ENCODE results near the gene PRR14. TPM values are rescaled to one million over a fixed set of nuclear protein-coding genes. Genes with fewer than 3 reads are reported as not detected.

Gene PRR14
- total RNA-seq, 1 experiment from 2014 or later = 41.4 TPM

DNA sequence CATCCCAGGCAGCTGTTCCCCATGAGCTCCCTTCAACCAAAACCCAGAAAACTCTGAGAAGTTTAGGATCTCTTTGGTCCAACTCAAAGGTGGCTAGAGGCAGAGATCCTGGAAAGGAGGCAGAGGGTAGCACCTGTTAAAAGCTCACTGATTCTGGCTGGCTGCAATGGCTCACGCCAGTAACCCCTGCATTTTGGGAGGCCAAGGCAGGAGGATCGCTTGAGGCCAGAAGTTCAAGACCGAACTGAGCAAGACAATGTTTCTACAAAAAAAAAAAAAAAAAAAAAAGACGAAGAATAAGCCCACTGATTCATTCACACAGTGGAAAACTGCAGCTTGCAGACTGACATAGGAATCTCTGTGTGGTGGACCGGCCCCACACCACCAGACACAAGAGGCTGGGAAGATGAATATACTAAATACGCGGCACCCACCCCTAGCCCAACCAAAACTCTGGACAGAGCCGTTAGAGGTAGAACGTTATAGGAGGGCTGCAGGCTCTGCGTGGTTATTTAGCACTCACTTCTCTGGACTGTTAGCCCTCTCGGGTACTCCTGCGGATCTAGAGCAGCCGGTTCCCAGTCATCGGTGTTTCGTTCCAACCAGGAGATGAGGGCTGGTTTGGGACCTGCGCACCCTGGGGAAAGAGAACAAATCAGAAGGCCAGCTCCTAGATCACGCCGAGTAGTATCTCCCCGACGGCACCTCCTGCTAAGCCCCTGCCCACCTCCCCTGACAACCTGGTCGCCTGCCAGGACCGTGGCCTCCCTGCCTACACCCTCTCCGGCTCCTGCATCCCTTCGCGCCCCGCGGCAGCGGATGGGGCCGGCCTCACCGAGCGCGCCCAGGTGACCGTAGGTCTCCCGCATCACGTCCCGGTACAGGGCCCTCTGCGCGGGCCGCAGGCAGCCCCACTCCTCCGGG is 41.5 kb upstream of the PRR14 start:
- intact Hi-C loops (cut with micrococcal nuclease) = no loop called here
- Mint-ChIP-seq H3K27ac (ENCODE audit: low read depth, unreplicated experiment) (peak overlapping the region; percentile 92), H3K36me3 (ENCODE audit: insufficient read depth, unreplicated experiment) (peaks cover 44% of the 10 kb centered on the region), H3K4me1 (ENCODE audit: insufficient read depth, unreplicated experiment) (no peaks in the 10 kb centered on the region), H3K9me3 (ENCODE audit: unreplicated experiment) (no peaks in the 10 kb centered on the region), H3K27me3 (ENCODE audit: insufficient read depth, unreplicated experiment) (no peaks in the 10 kb centered on the region), H3K4me3 (ENCODE audit: unreplicated experiment) (peak overlapping the region; percentile 80)
- ChIA-PET POLR2A (interaction anchor here (0.7 to 3.0 kb wide), 14 partner anchors 10 to 202 kb away, joined by 3 to 12 read pairs (median 5); partner anchors contain the start of genes ZNF688, ZNF747, ZNF764 and ZNF771), CTCF (interaction anchor here (0.6 to 2.3 kb wide), 9 partner anchors 11 to 200 kb away, joined by 3 to 12 read pairs (median 3); partner anchors contain the start of gene DCTPP1)
- no TSS peak for BruUV-seq (replicated peaks)
- TF ChIP-seq, protein P1, sequence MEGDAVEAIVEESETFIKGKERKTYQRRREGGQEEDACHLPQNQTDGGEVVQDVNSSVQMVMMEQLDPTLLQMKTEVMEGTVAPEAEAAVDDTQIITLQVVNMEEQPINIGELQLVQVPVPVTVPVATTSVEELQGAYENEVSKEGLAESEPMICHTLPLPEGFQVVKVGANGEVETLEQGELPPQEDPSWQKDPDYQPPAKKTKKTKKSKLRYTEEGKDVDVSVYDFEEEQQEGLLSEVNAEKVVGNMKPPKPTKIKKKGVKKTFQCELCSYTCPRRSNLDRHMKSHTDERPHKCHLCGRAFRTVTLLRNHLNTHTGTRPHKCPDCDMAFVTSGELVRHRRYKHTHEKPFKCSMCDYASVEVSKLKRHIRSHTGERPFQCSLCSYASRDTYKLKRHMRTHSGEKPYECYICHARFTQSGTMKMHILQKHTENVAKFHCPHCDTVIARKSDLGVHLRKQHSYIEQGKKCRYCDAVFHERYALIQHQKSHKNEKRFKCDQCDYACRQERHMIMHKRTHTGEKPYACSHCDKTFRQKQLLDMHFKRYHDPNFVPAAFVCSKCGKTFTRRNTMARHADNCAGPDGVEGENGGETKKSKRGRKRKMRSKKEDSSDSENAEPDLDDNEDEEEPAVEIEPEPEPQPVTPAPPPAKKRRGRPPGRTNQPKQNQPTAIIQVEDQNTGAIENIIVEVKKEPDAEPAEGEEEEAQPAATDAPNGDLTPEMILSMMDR (IDR thresholded peaks at IDR 0.05; ENCODE audit: unreplicated experiment) = no peak
- peak; percentile 45 for DNase-seq (ENCODE audit: unreplicated experiment)

DNA sequence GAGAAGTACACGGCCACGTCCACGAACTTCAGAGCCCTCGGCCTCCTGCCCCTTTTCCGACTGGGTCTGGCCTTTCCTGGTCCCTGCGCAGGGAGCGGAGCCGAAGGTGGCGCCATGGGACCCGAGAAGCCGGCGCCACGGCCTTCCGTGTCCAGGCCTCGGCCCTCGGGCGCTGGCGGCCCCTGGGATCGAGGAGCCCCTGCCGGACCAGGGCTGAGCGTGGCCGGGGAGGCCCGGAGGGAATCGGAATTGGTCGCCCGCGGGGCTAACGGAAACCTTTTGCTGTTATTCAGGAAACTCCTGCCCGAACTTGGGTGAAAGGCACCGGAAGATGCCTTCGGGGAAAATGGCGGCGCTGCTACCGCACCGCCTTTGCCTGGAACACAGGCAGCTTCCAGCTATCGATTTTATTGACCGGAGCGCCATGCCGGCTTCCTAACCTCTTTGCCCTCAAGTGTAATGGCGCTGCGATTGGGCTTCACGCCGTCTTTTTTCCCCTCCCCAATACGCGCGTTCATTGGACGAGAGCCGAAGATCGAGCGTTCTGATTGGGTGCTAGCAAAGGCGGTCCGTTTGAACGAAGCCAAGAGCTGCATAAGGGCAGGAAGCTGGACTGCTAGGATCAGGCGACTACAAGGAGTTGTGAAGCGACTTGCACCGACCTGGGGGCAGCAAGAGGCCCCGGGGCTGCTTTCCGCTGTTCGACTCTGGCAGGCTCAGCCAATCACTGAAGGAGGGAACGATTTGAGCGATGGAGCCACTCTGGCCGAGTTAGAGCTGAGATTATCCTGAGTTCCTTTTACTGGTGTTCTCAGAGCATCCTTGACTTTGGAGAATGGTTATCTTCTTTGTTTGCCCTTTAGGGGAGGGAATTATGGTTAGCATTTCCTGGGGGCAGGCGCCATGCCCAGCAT is 40.6 kb upstream of the PRR14 start, which contains the start of gene ZNF689:
ZNF689 (minus strand) TSS at position 464 of the 914 bp plus-strand sequence; CDS start at position 116, 348 bp downstream.
- BruUV-seq (replicated peaks) = TSS peak; percentile 66
- peaks cover 39% of the 10 kb centered on the region for H3K36me3 Mint-ChIP-seq (ENCODE audit: insufficient read depth, unreplicated experiment)

DNA sequence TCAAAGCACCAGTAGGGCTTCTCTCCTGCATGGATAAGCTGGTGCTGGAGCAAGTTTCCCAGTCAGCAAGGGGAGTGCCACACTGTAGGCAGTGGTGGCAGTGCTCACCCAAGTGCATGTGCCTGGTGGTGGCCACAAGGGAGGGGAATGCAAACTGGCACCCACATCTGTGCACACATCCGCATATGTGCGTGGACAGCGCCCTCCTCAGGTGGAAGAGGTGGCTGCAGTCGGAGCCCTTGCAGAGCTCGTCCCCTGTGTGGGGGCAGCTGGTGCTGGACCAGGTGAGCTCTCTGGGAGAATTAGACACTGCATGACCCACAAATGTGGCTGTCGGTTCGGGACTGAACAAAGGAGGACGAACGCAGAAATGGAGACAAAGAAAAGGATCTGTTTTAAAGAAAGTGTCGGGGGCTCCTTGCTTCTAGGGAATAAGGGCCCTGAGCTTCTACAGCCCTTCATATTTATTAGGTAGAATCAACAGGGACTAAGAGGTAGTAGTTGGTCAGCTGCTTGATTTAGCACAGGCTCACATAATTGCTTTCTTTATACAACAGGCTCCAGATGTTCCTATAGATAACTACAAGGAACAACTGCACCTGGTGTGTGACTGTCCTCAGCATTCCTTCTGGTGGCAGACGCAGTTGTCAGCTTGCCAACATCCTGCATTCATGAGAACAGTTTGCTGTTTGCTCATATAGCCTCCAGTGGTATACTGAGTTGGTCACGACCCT is 35.2 kb upstream of the PRR14 start:
- no TSS peak for BruUV-seq (replicated peaks)
- ChIA-PET POLR2A (interaction anchor here (0.7 to 0.8 kb wide), 2 partner anchors 30 to 186 kb away, joined by 3 to 4 read pairs; partner anchors contain the start of gene DCTPP1), CTCF (interaction anchor here (0.6 to 1.6 kb wide), 14 partner anchors 10 to 267 kb away, joined by 3 to 6 read pairs (median 3); partner anchors contain the start of gene DCTPP1)
- peak; percentile 40 for DNase-seq (ENCODE audit: unreplicated experiment)
- intact Hi-C loops (cut with micrococcal nuclease) = no loop called here
- Mint-ChIP-seq H3K4me1 (ENCODE audit: insufficient read depth, unreplicated experiment) (no peaks in the 10 kb centered on the region), H3K27ac (ENCODE audit: low read depth, unreplicated experiment) (no peak overlapping the region), H3K9me3 (ENCODE audit: unreplicated experiment) (no peaks in the 10 kb centered on the region), H3K36me3 (ENCODE audit: insufficient read depth, unreplicated experiment) (peaks cover under 1% of the 10 kb centered on the region), H3K4me3 (ENCODE audit: unreplicated experiment) (no peak overlapping the region), H3K27me3 (ENCODE audit: insufficient read depth, unreplicated experiment) (no peaks in the 10 kb centered on the region)
- TF ChIP-seq, protein P1 (IDR thresholded peaks at IDR 0.05; ENCODE audit: unreplicated experiment) = peak; percentile 38

More for the DNA sequence above, 40.6 kb upstream of the PRR14 start, which contains the start of gene ZNF689:
- DNase-seq (ENCODE audit: unreplicated experiment) = peak; percentile 98
- Mint-ChIP-seq H3K9me3 (ENCODE audit: unreplicated experiment) (no peaks in the 10 kb centered on the region), H3K27me3 (ENCODE audit: insufficient read depth, unreplicated experiment) (no peaks in the 10 kb centered on the region), H3K4me3 (ENCODE audit: unreplicated experiment) (peak within 1 kb of the TSS; percentile 80), H3K27ac (ENCODE audit: low read depth, unreplicated experiment) (peak within 1 kb of the TSS; percentile 92), H3K4me1 (ENCODE audit: insufficient read depth, unreplicated experiment) (no peaks in the 10 kb centered on the region)
- ChIA-PET POLR2A (interaction anchor here (0.6 to 3.0 kb wide), 24 partner anchors 9 to 652 kb away, joined by 3 to 12 read pairs (median 5); partner anchors contain the start of genes DCTPP1, PHKG2, ZNF688 and ZNF747), CTCF (interaction anchor here (0.6 to 1.0 kb wide), 5 partner anchors 12 to 180 kb away, joined by 3 to 5 read pairs (median 4); partner anchors contain the start of gene DCTPP1)
- intact Hi-C loops (cut with micrococcal nuclease) = no loop called here
- TF ChIP-seq, protein P1 (IDR thresholded peaks at IDR 0.05; ENCODE audit: unreplicated experiment) = no peak
